GOT3 (cell line): ENCODE measurements around the gene MSLN.
"Not testable (repeated sequence)": the region's sequence is repeated elsewhere in the genome, so short reads cannot be mapped to it uniquely, and the experiment has no call there.

ENCODE experiments used
- DNase-seq: peaks from one replicate; lab custom pipeline; 2025; ENCODE audit warnings: mixed read lengths; lab: John Stamatoyannopoulos, UW

The MSLN gene

GRCh38 chr16:760065-760464 is 469 bp upstream of the MSLN start:
- DNase-seq = no peak

GRCh38 chr16:761625-762513 is 1.3 kb downstream of the MSLN start:
- no peak for DNase-seq

- DNase-seq = no peak
Observed at GRCh38 chr16:762595-763268, 2.2 kb downstream of the MSLN start.

GRCh38 chr16:763369-764183 is 3.0 kb downstream of the MSLN start:
- DNase-seq = no peak

- DNase-seq = no peak
Observed at GRCh38 chr16:764184-764750, 3.7 kb downstream of the MSLN start.

- DNase-seq = no peak
Observed at GRCh38 chr16:764848-765487, 4.4 kb downstream of the MSLN start.

GRCh38 chr16:765488-765865 is 4.9 kb downstream of the MSLN start:
- DNase-seq = no peak

- DNase-seq = no peak
Observed at GRCh38 chr16:766008-766819, 5.7 kb downstream of the MSLN start.

- DNase-seq = no peak
Observed at GRCh38 chr16:766820-767640, 6.5 kb downstream of the MSLN start.

GRCh38 chr16:767743-768235 is 7.3 kb downstream of the MSLN start:
- DNase-seq = no peak

GRCh38 chr16:768428-768827 is 7.9 kb downstream of the MSLN start:
- no peak for DNase-seq

- no peak for DNase-seq
Observed at GRCh38 chr16:769184-769784, 8.8 kb downstream of the MSLN start.

- DNase-seq = no peak
Observed at GRCh38 chr16:769934-770333, 9.4 kb downstream of the MSLN start.

GRCh38 chr16:770411-770810 is 9.9 kb downstream of the MSLN start:
- DNase-seq = no peak

GRCh38 chr16:772959-773358 is 12.4 kb downstream of the MSLN start:
- DNase-seq = no peak

- DNase-seq = no peak
Observed at GRCh38 chr16:774086-775001, 13.8 kb downstream of the MSLN start.

- no peak for DNase-seq
Observed at GRCh38 chr16:775236-775796, 14.8 kb downstream of the MSLN start.

GRCh38 chr16:776298-776697 is 15.8 kb downstream of the MSLN start:
- not testable (repeated sequence) for DNase-seq
